GM19351 (cell line): ENCODE data around the gene CABLES2.

Experiments used
- ATAC-seq: cut with Tn5 transposase; IDR thresholded peaks from one replicate; pipeline ENCODE4 v1.9.1; 2021; ENCODE audit warnings: mild to moderate bottlenecking, moderate library complexity; ENCODE audit not compliant: unreplicated experiment

Gene CABLES2

GRCh38 chr20:62420846-62421715 is 14.0 kb upstream of the CABLES2 start:
- ATAC-seq = no peak

GRCh38 chr20:62419759-62420158 is 12.7 kb upstream of the CABLES2 start:
- no peak for ATAC-seq

GRCh38 chr20:62418709-62419487 is 11.8 kb upstream of the CABLES2 start:
- ATAC-seq = no peak

- no peak for ATAC-seq
Measured at GRCh38 chr20:62417981-62418708, 11.1 kb upstream of the CABLES2 start.

GRCh38 chr20:62416651-62417637 is 9.9 kb upstream of the CABLES2 start:
- ATAC-seq = no peak

GRCh38 chr20:62415354-62416111 is 8.4 kb upstream of the CABLES2 start:
- ATAC-seq = no peak

GRCh38 chr20:62413896-62414481 is 6.9 kb upstream of the CABLES2 start:
- ATAC-seq = no peak

GRCh38 chr20:62413025-62413570 is 6.0 kb upstream of the CABLES2 start:
- no peak for ATAC-seq

- ATAC-seq = no peak
Measured at GRCh38 chr20:62412194-62413024, 5.3 kb upstream of the CABLES2 start.

GRCh38 chr20:62411479-62412193 is 4.6 kb upstream of the CABLES2 start:
- ATAC-seq = no peak

- no peak for ATAC-seq
Measured at GRCh38 chr20:62410746-62411478, 3.8 kb upstream of the CABLES2 start.

- no peak for ATAC-seq
Measured at GRCh38 chr20:62409931-62410745, 3.1 kb upstream of the CABLES2 start.

GRCh38 chr20:62409086-62409853 is 2.2 kb upstream of the CABLES2 start:
- ATAC-seq = no peak

- no peak for ATAC-seq
Measured at GRCh38 chr20:62408640-62409039, 1.6 kb upstream of the CABLES2 start.

- ATAC-seq = no peak
Measured at GRCh38 chr20:62408055-62408454, 970 bp upstream of the CABLES2 start.
